NCI-H1048 (cell line): ENCODE measurements around the gene TEAD1.
"Not testable (repeated sequence)": the region's sequence is repeated elsewhere in the genome, so short reads cannot be mapped to it uniquely, and the experiment has no call there.

Experiments
- DNase-seq: peaks from one replicate; lab custom pipeline; 2025; lab: John Stamatoyannopoulos, UW

The TEAD1 gene

DNA sequence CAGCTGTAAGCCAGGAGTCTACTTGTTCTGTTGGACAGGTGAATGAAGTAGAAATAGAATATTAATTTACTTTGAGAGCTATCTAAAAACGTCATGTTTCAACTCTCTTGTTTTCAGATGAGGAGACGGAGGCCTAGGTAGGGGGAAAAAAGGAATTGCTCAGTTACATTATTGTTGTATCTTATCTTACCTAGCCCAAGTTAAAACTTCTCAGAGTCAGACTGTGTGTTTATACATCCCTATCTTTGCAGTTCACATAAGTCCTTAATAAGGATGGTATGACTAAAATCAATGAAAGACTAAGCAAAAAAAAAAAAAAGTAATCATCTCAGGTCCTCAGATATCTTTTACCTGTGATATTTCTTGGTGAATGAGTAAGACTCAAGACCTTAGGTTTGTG, 62.8 kb downstream of the TEAD1 start:
- no peak for DNase-seq

DNA sequence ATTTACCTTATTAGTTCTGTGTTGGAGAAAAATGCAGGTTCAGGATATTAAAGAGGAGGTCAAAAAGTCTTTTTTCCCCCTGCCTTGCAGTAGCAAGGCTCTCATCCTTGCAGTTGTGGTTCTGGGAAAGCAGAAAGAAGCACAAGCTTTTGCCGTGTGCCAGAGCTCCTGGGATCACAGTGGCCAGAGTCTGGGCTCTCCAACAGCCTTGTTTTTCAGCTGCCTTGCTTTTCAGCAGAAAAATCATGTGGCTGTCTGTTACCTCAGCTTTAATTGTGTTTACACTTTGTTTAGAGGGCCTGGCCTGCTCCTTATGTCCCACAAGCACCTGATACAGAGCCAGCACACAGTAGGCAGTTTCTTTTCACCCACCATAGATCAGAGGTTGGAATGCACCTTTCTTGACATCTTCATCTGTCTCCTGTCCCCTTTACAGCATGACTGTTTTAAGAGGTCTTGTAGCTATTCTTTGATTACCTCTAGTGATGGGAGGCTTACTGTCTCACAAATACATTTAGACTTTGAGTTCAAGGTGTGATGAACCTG, 67.5 kb downstream of the TEAD1 start:
- DNase-seq, result no peak

DNA sequence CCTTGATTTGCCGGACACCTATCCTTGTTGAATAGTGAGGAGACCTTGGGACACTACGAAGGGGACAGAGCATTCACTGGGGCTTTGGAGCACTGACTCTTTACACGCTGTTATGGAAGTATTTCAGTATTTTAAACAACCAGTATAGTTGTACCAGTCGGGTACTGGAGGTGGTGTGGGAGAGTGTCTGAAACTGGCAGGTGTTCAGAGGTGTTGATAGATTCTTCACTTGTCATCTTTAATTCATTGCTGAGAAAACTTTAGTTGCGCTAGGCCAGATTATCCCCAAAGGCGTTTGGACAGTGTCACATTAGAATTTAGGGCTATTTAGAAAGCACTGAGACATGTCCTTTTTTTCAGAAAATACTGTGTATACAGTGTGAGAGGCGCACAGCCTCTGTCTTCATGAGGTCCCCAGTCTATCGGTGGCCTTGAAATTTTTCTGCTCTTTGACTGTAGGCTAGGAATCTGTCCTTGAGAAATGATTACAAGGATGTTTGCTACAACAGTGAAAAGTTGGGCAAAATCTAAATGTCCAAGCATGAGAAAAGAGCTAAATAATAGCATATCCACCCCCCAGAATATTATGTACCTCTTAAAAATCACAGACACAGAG, 69.7 kb downstream of the TEAD1 start:
- no peak for DNase-seq

DNA sequence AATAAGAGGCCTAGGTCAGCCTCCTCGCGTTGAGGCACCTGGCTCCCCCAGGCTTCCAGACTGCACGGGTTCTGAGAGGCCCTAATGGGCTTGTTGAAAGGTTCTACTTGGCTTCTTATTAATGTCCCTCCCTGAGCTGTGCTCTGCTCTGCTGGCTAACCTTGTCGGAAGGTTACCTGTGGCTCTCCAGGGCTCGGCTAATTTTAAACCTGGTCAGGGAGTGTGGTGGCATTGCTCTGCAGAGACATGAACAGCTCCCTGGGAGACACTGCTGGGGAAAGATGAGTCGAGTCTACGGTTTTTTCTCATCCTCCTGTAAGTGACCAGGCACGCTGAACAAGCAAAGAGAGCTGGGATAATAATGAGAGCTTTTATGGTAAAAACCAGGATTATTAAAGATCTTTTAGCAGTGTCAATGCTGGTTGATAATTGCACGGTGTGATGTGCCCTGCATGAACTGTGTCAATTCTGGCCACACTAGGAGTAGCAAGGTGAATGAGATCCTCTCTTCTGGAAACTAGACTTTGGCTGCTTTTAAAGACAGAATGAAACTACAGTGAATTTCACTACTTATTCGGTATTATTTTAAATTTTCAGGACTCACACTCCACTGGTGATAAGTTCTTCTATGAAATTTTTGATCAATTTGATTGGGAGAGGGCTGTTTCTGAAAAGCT, 70.7 kb downstream of the TEAD1 start:
- no peak for DNase-seq

DNA sequence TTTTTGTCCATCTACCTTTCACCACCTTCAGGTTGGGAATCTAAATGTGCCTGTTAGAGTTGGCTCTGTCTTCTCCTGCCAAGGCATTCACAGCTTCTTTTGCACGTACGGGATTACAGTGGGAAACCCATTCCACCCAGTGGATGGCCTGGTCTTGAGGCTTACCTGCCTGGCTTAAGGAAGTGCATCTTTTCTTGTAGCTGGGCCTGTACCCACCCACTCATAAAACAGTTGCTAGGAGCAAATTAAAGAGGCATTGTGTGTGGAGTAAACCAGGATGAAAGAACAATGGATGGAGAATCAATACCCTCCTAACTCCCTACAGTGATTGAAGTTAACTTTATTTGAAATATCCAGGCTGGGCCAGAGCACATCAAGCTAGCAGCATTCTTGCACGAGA, 71.6 kb downstream of the TEAD1 start:
- no peak for DNase-seq

DNA sequence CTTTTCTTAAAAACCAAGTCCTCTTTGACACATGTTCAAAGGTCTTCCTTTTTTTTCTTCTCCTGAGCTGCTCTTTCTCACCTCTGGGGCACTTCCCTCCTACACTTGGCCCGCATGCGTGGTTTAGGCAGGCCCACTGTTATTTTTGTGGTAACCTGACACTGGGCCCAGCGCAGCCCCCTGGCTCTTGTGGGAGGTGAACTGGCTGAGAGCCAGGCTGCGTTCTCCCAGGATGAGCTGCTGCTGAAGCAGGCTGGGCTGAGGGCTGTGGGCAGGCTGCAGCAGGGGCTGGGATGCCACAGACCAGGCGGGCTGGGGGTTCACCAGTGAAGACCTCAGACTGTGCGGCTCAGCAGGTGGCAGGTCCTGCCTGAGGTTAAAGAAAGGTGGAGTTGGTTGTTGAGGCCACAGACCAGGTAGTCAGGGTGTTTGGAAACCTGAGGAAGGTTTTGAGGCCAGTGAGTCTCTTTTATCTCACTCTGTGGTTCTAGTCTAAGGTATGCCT, 72.4 kb downstream of the TEAD1 start:
- peak; percentile 39 for DNase-seq

DNA sequence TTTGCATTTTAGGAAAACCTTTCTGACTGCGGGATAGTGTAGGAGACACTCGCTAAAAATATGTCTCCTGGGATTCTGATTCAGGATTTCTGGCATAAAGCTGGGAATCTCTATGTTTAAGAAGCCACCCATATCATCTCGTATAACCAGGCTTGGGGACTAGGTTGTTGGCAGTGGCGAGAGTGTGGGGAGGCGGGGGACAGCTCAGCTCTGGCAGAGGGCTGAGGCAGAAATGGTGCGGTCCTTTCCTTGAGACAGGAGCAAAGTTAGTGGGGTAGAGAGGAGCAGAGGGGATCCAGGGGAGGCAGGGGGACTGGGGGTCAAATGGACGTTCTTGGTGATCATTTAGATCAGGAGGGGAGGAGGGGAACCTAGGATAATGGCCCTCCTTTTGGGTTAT, 74.3 kb downstream of the TEAD1 start:
- DNase-seq, result no peak

DNA sequence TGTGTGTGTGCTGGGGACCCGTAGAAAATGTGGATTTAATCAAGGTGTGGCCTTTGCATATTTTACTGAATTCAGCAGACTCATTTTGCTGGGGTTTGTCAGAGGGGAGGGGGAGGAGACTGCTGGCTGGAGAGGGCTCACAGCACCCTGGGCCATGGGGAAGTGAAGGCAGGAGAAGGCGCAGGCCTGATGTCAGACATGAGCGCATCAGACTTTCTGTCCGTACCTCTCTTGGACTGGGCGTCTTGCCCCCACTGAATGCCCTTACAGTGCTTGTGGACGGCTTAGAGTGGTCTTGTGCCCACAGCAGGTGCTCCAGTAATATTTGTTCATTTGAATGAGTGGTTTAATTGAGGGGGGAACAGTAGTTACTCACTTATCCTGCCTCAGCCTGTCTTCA, 75.2 kb downstream of the TEAD1 start:
- DNase-seq, result no peak

DNA sequence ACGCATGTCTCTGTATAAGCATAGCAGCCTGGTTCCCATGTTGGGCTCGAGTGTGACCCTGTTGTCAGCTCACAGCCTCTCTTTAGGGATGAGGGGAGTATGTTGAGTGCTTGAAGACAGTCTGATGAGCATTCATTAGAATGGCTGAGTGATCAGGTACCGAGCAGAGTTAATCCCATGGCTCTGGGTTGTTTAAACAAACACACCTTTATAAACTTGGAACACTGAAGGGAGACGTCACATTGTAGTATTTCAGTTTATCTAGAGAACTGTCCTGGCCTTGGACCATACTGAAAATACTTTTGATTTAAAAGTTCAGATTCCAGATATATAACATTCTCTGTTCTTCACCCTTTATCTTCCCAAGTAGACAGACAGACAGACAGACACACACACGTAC, 76.0 kb downstream of the TEAD1 start:
- no peak for DNase-seq

DNA sequence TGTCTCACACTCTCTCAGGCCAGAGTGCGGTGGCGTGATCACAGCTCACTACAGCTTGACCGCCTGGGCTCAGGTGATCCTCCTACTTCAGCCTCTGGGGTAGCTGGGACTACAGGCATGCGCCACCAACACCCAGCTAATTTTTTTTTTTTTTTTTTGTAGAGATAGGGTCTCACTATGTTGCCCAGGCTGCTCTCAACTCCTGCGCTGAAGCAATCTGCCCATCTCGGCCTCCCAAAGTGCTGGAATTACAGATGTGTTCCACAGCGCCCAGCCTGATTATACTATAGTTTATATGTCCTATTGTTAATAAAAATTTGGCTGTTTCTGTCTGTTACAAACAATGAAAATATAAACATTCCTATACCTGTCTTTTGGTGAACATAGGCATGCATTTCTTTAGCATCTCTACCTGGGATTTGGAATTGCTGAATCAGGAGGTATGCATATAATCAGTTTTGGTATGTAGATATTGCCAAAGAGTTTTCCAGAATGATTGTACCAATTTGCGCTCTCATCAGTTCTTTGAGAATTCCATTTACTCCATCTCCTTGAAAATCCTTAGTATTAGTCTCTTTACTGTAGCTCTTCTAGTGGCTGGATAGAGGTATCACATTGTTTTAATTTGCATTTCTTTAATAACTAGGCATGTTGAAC, 78.8 kb downstream of the TEAD1 start:
- DNase-seq, result no peak

DNA sequence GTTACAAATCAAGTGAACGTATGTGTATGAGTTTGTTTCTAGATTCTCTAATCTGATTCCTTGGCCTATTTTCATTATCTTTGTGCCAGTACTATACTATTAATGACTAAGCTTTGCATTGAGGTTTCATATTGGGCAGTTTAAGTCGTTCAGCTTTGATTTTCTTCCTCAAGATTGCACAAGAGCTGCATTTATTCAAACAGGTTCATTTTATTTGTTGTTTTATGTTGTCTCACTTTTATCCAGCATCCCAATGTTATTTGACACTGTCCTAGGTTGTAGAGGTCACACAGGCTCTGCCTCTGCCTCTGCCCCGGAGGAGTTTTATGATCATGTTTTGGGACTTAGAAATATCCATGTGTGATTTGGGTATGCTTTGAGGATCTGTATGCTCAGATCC, 79.8 kb downstream of the TEAD1 start:
- DNase-seq, result no peak

DNA sequence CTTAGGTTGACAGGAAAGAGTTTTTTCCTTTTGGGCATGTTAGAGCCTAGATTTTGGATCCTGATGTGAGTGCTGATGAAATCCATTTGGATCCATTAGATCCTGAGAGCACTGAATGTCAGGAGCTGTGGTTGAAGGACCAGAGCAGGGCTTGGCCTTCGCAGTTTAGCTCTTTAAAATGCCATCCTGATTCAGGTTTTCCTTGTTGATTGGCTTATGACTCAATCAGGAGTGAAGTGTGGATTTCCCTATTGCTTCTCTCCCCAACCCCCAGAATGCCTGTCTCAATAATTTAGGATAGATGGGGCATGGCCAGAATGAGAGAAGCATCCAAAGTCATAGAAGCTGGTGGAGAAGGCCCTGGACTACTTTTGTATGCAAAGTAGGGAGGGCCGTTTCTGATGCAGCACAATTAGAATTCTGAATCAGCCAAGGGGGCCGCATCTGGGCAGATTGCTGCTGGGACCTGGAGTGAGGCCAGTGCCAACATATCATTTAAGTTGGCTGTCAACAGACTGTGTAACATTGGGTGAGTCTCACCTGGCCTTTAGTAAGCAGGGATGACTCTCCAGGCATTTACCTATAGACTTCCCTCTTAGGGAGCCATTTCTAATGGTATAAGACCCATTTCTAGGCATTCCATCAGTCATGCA, 80.5 kb downstream of the TEAD1 start:
- DNase-seq, result no peak

DNA sequence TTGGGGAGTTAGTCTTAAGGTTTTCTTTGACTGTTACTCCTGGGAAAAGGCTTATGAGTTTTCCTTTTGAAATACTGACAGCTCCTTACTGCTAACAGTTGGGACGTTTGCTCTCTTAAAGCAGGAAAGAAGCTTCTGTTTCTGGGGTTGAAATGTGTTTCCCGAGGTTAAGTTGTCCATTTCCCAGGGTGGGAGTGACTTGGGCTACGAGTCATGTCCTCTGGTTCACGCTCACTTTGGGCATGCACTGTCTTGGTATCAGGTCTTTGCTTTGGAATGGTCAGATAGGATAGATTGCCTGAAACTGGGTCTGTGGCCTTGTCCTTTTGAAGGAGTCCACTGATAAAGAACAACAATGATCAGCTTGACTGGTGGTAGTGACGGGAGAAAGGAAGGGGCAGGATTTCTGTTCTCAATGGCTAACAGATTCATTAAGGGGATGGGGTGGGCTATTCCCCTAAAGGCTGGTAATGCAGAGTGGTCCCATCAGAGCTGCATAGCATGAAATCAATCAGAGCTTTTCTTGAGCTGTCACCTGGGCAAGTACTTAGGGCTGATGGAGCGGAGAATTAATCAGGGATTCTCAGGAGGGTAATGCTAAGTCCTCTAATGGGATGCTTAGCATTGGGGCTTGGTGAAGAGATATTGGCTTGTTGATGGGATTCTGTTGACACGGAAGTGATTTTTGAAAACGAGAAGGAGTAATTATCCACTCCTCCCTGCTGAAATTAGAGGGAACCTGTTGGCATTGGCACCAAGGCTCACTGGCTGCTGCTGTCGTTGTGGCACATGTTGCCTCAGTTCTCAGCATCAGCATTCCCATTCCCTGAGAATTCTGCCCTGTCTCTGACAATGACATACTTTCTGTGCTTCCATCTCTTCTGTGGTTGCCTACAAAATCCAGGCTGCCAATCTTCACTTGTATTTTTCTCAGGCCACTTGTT, 81.6 kb downstream of the TEAD1 start:
- DNase-seq, result no peak

DNA sequence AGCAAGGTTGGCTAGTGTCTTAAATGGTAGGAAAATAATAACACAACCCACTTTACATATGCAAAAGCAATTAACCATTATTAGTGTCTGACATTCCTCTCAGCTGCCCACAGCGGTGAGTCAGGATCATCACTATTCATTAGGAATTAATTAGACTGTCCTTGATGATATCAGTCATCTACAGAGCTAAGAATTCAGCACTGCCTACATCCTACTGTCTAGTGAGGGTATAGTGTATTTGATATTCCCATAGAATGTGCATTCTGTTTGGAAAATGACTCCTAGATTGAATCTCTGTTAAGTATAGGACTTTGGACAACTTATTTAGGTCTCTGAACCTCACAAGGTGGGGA, 82.2 kb downstream of the TEAD1 start:
- DNase-seq, result no peak

DNA sequence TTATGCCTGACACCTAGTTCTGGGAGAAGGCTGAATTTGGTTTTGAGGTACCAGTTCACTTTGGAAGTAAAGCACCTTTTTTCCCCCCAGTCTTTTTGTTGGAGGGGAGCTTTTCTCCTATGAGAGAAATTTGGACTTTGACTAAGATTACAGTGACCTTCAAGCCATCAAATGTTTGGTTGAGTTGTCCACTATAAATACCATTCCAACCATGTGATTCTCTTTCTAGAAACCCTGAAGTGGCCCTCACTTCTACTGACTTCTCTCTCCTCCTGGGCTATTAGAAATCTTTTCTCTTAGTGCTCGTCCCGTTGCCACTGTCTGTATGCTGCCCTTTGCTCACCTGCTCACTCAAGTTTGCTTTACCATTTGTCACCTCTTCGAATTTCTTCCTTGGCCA, 82.6 kb downstream of the TEAD1 start:
- no peak for DNase-seq

DNA sequence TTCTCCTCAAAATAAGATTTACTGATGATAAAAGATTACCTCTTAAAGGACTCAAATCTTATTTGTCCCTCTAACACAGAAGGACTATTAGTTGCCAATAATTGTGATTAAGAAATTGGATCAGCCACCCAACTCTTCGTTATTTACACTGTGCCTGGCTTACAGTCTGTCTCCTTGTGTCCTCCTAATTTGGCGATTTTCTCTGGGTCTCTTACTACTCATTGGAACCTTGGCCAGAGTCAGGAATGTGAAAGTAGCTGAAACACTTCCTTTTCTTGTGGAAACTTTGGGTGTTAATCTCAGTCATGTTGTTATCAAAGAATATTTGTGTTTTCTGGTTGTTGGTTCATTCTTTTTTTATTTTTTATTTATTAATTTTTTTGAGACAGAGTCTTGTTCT, 83.2 kb downstream of the TEAD1 start:
- no peak for DNase-seq

DNA sequence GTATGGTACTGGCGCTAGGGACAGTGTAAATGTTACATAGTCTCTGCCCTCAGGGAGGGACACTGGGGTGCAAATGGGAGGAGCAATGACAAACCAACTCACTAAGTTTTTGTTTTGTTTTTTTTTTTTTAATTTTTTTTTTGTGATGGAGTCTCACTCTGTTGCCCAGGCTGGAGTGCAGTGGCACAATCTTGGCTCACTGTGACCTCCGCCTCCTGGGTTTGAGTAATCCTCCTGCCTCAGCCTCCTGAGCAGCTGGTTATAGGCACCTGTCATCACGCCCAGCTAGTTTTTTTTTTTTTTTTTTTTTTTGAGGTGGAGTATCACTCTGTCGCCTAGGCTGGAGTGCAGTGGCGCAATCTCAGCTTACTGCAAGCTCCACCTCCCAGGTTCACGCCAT, 83.9 kb downstream of the TEAD1 start:
- not testable (repeated sequence) for DNase-seq

DNA sequence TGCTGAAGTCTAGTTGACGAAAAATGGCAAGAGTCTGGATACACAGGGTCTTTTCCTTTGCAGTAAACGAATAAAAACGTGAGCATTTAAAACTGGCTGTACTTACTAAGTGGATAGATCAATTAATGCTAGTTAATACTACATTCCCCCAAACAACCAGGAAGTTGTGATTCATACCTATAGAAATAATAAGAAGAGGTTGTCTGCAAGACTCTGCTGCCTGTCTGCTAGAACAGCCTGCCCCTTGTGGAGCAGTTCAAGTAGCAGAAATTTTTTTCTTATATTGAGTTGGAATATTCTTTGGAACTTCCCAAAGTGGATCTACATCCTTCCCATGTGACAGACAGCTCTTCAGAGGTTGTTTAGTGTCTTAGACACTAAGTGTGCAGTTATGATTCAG, 86.8 kb downstream of the TEAD1 start:
- no peak for DNase-seq

DNA sequence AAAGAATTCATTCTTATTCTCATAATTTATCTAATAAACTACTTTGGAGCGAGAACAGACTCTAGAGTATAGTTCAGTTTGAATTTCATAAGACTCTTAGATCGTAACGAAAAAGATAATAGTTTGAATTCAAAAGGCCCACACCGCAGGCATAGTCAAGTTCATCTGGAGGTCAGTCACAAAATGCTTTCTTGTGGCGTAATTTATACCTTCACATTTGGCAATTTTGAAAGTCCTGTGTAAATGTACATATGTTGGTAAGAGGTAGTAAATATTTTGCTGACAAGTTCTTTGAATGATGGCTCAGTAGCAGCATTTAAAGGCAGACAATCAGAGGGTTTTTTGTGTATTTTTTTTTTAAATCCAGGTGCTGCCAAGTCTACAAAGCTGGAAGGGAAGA, 88.1 kb downstream of the TEAD1 start:
- no peak for DNase-seq

DNA sequence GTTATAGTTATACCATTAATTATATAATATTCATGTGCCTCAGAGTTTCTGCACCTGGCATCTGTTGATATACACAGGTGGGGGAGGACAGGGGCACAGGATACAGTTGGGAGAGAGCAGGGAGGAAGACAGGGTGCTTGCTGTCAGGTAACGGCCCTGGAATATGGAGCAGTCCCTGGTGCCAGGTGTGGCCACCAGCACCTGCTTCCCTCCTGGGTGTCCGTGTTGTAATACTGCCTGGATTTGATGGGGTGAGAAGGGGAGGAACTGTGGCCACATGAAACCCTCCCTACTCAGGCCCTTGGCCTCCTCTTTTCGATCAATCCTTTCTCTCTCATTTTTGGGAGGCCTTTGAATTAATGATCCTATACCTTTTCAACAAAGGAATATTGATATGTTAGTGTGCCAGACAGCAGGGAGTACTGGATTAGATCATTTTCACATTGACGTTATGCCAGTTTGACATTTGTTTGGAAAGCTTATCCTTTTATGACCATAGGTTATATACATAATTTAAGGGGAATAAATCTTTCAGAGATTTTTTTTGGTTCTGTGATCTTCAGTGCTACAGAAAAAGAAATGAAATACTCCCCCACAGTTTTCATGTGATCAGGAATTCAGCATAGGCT, 88.6 kb downstream of the TEAD1 start:
- DNase-seq, result no peak
